GM12872 (cell line): Measurements from ENCODE around the gene RIOK1.

Experiments used
- CTCF ChIP-seq: IDR thresholded peaks from 3 replicates; pipeline ENCODE4 v1.5.1; 2011; ENCODE audit warnings: low read depth, mild to moderate bottlenecking, low read length, moderate library complexity; ENCODE audit not compliant: insufficient read depth

The RIOK1 gene

GRCh38 chr6:7424967-7425807 is 35.6 kb downstream of the RIOK1 start:
- 0 out of 3 replicates have a peak, but pooled peaks have one; percentile 26 for TF ChIP-seq CTCF

GRCh38 chr6:7425808-7426190 is 36.2 kb downstream of the RIOK1 start:
- TF ChIP-seq CTCF, result no peak

GRCh38 chr6:7426447-7427169 is 37.0 kb downstream of the RIOK1 start:
- TF ChIP-seq CTCF, result no peak

GRCh38 chr6:7431313-7431673 is 41.7 kb downstream of the RIOK1 start:
- no peak for TF ChIP-seq CTCF

- no peak for TF ChIP-seq CTCF
Measured at GRCh38 chr6:7431674-7432390, 42.2 kb downstream of the RIOK1 start.

- no peak for TF ChIP-seq CTCF
Measured at GRCh38 chr6:7432391-7433120, 42.9 kb downstream of the RIOK1 start.
